ENCODE data around the gene HSPE1.

HSPE1 gene

DNA sequence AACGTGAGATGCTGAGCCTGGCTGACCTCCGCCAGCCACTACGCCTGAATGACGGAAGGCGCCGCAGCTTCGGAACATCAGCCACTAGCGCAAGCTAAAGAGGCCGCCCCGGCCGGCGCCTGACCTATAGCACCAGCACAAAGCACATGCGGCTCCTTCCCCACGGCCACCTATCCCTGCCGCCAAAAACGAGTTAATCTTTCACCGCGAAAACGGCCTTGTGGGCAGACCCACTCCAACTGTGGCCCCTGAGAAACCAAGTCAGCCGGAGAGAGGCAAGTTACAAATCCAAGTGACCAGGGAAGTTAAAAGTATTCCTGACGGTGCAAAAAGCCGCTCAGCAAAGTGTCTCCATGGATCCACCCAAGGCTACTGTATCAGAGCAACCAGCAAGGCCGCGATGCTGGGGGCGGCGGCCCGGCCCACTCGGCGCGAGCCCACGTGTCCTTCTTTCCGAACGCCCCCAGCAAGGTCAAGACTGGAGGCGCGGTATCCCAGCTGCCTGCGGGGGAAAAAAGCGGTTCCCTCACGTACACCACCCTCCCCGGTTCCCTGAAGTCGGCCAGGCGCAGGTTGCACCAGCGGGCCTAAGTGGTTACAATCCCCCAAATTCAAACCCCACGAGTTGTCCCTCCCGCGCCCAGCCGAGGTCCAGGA, 1.1 kb upstream of the HSPE1 start:
- Histone ChIP-seq H3K9ac (ENCODE audit: low read depth, low read length) (peak overlapping the region; percentile 96), H3K9me3 (ENCODE audit: insufficient read depth, low read depth, low read length) (no peaks in the 10 kb centered on the region), H3K4me1 (ENCODE audit: insufficient read depth, low read length) (peaks cover 31% of the 10 kb centered on the region), H3K4me3 (ENCODE audit: low read length) (peak overlapping the region; percentile 76), H3K36me3 (ENCODE audit: insufficient read depth, low read length) (peaks cover 72% of the 10 kb centered on the region), H3K27me3 (ENCODE audit: insufficient read depth, low read length) (no peaks in the 10 kb centered on the region), H3K27ac (ENCODE audit: low read depth, low read length) (peak overlapping the region; percentile 92)
- under 1% methylated on average over 46 of the region's 46 CpGs for WGBS

DNA sequence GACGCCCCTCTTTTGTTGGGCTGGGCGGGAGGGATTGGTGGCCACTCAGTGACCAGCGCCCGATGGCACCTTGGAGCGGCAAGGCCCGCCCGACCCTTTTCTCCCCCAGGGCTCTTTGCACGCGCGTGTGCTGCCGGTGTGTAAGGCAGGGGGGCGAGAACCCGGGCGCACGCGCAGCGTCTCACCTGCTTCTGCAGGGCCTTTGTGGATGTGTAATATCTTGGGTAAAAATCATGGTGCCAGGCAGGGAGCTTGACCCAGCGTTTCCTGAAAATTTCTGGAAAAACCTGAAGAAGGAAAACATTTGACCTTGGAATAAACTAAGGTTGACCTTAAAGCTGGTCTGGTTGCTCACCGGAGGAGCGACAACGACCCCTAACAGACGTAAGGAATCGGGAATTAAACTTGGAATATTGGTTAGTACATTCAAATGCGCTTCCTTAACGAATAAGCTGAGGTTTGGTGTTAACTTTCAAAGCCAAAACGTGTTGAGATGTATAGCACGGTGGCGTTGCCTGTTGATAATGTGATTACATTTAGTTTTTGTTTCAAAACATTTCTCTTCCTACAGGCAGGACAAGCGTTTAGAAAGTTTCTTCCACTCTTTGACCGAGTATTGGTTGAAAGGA, 438 bp downstream of the HSPE1 start:
- WGBS, result under 1% methylated on average over 30 of the region's 30 CpGs
- peaks cover 31% of the 10 kb centered on the region for H3K4me1 ChIP-seq (ENCODE audit: insufficient read depth, low read length)
- H3K4me3 ChIP-seq (ENCODE audit: low read length), result peak overlapping the region; percentile 76
- H3K36me3 ChIP-seq (ENCODE audit: insufficient read depth, low read length), result peaks cover 66% of the 10 kb centered on the region
- peak overlapping the region; percentile 92 for H3K27ac ChIP-seq (ENCODE audit: low read depth, low read length)
- peak overlapping the region; percentile 96 for H3K9ac ChIP-seq (ENCODE audit: low read depth, low read length)
- H3K9me3 ChIP-seq (ENCODE audit: insufficient read depth, low read depth, low read length), result no peaks in the 10 kb centered on the region
- H3K27me3 ChIP-seq (ENCODE audit: insufficient read depth, low read length), result no peaks in the 10 kb centered on the region

DNA sequence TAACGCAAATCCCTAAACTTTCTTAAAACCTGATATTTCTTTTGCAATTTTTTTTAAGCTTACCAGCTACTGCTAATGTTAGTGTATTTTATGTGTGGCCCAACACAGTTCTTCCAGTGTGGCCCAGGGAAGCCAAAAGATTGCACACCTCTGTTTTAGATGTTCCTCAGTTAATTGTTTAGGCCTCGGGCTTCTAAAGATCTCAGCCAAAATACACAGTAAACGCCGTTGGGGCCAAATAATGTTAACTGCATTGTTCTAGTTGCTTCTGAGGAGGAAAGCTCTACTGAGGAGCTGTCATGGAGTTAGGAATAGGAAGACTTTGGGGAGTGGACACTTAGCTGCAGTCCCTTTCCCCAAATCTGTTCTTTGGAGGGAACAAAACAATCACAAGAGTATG, 2.0 kb downstream of the HSPE1 start:
- WGBS, result 83% methylated on average over 4 of the region's 4 CpGs
- Histone ChIP-seq H3K9me3 (ENCODE audit: insufficient read depth, low read depth, low read length) (no peaks in the 10 kb centered on the region), H3K9ac (ENCODE audit: low read depth, low read length) (peak overlapping the region; percentile 19; the same call in 1 of the 2 replicates), H3K36me3 (ENCODE audit: insufficient read depth, low read length) (peaks cover 55% of the 10 kb centered on the region), H3K27me3 (ENCODE audit: insufficient read depth, low read length) (no peaks in the 10 kb centered on the region), H3K4me3 (ENCODE audit: low read length) (peak overlapping the region; percentile 76), H3K4me1 (ENCODE audit: insufficient read depth, low read length) (0 out of 2 replicates have a peak, but pooled peaks cover 20% of the 10 kb centered on the region), H3K27ac (ENCODE audit: low read depth, low read length) (no peak overlapping the region)

DNA sequence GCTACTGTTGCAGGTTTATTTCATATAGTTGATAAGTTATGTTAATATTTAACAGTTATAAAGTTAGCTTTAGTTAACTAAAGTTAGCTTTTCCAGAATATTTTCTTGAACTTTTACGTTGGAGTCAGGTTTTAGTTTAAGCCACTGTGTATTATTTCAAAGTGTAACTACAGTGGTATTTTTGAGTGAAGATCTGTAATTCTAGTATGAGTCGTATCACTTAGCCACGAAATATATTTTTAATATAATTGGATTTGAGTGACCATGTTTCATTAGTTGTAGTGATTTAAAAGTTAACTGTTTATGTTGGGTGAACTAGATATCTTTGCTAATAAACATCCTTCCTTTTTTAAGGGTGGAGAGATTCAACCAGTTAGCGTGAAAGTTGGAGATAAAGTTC, 2.5 kb downstream of the HSPE1 start:
- Histone ChIP-seq H3K4me3 (ENCODE audit: low read length) (peak overlapping the region; percentile 76; the same call in 1 of the 2 replicates), H3K27me3 (ENCODE audit: insufficient read depth, low read length) (no peaks in the 10 kb centered on the region), H3K27ac (ENCODE audit: low read depth, low read length) (no peak overlapping the region), H3K9ac (ENCODE audit: low read depth, low read length) (no peak overlapping the region), H3K9me3 (ENCODE audit: insufficient read depth, low read depth, low read length) (no peaks in the 10 kb centered on the region), H3K4me1 (ENCODE audit: insufficient read depth, low read length) (0 out of 2 replicates have a peak, but pooled peaks cover 15% of the 10 kb centered on the region), H3K36me3 (ENCODE audit: insufficient read depth, low read length) (peaks cover 50% of the 10 kb centered on the region)
- WGBS, result 94% methylated on average over 4 of the region's 4 CpGs

DNA sequence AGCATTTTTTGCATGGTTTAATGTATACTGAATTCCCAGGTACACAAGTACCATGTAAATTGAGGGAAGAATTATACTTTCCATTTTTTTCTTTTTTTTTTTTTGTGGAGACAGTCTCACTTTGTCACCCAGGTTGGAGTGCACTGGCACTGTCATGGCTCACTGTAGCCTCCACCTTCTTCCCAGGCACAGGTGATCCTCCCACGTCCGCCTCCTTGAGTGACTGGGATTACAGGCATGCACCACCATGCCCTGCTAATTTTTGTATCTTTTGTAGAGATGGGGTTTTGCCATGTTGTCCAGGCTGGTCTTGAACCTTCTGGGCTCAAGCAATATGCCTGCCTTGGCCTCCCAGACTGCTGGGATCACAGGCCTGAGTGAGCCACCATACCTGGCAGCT, 3.8 kb downstream of the HSPE1 start:
- Histone ChIP-seq H3K4me1 (ENCODE audit: insufficient read depth, low read length) (0 out of 2 replicates have a peak, but pooled peaks cover 9% of the 10 kb centered on the region), H3K36me3 (ENCODE audit: insufficient read depth, low read length) (peaks cover 40% of the 10 kb centered on the region), H3K4me3 (ENCODE audit: low read length) (no peak overlapping the region), H3K9me3 (ENCODE audit: insufficient read depth, low read depth, low read length) (no peaks in the 10 kb centered on the region), H3K9ac (ENCODE audit: low read depth, low read length) (no peak overlapping the region), H3K27me3 (ENCODE audit: insufficient read depth, low read length) (no peaks in the 10 kb centered on the region), H3K27ac (ENCODE audit: low read depth, low read length) (no peak overlapping the region)
- 93% methylated on average over 2 of the region's 2 CpGs for WGBS

DNA sequence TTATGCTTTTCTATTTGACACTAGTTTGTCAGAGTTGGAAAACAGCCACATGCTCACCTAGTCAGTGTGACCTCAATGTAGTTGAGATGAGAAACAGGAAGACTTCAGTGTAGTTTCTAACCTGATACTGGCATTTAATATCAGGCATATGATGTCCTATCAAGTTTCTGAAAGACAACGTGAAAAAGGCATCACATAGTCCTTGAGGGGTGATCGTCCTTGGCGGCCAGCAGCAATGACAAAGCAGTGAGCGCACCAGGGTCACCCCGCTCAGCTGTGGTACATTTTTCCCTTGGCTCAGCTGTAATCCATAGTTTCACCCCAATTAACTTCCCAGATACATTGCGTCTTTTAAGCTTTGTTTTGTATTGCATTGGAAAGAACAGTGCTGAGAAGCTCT, 4.3 kb downstream of the HSPE1 start:
- Histone ChIP-seq H3K27me3 (ENCODE audit: insufficient read depth, low read length) (no peaks in the 10 kb centered on the region), H3K27ac (ENCODE audit: low read depth, low read length) (no peak overlapping the region), H3K36me3 (ENCODE audit: insufficient read depth, low read length) (peaks cover 40% of the 10 kb centered on the region), H3K4me3 (ENCODE audit: low read length) (no peak overlapping the region), H3K9me3 (ENCODE audit: insufficient read depth, low read depth, low read length) (no peaks in the 10 kb centered on the region), H3K9ac (ENCODE audit: low read depth, low read length) (no peak overlapping the region), H3K4me1 (ENCODE audit: insufficient read depth, low read length) (0 out of 2 replicates have a peak, but pooled peaks cover 9% of the 10 kb centered on the region)
- WGBS, result 95% methylated on average over 6 of the region's 6 CpGs

DNA sequence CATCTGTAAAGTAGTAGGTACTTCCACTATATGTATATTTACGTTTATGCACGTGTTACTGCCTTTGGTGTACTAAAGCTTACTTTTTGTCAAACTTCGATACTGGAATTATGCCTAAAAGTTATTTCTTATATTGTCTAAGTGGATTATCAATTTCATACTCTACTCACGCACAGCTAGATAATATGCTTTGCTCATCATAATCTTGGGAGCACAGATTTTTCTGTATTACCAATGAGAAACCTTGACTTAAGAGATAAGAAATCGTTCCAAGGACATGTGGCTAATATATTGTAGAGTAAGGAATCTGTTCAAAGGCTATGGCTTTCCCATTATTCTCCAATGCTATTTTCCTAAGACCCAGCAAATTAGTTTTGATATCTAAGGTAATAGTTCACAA, 6.5 kb downstream of the HSPE1 start:
- H3K9me3 ChIP-seq (ENCODE audit: insufficient read depth, low read depth, low read length), result no peaks in the 10 kb centered on the region
- peaks cover 38% of the 10 kb centered on the region for H3K36me3 ChIP-seq (ENCODE audit: insufficient read depth, low read length)
- WGBS, result 96% methylated on average over 4 of the region's 5 CpGs

DNA sequence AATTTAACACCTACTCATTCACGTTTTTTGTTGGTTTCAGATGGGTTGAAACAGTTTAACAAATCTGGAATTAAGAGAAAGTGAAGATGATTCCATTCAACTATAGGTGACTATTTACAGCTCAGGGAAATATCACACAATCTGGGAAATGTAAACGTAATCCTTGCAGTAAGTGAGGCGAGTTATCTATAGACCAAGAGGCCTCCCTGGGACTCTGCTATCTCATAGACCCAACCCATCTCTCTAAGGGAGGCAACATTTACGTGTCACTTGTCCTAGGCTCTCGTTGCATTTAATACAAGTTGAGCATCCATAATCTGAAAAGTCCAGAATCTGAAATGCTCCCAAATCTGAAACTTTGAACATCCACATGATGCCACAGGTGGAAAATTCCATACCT, 13.7 kb downstream of the HSPE1 start:
- H3K9me3 ChIP-seq (ENCODE audit: insufficient read depth, low read depth, low read length), result no peaks in the 10 kb centered on the region
- no peaks in the 10 kb centered on the region; the same call in 1 of the 2 replicates for H3K36me3 ChIP-seq (ENCODE audit: insufficient read depth, low read length)
- peaks cover 15% of the 10 kb centered on the region for H3K4me1 ChIP-seq (ENCODE audit: insufficient read depth, low read length)
- no peak overlapping the region for H3K27ac ChIP-seq (ENCODE audit: low read depth, low read length)
- H3K27me3 ChIP-seq (ENCODE audit: insufficient read depth, low read length), result no peaks in the 10 kb centered on the region
- H3K9ac ChIP-seq (ENCODE audit: low read depth, low read length), result no peak overlapping the region
- WGBS, result 91% methylated on average over 5 of the region's 5 CpGs
- no peak overlapping the region for H3K4me3 ChIP-seq (ENCODE audit: low read length)

More for the DNA sequence above, 6.5 kb downstream of the HSPE1 start:
- Histone ChIP-seq H3K9ac (ENCODE audit: low read depth, low read length) (no peak overlapping the region), H3K4me1 (ENCODE audit: insufficient read depth, low read length) (0 out of 2 replicates have a peak, but pooled peaks cover 8% of the 10 kb centered on the region), H3K4me3 (ENCODE audit: low read length) (no peak overlapping the region), H3K27ac (ENCODE audit: low read depth, low read length) (no peak overlapping the region), H3K27me3 (ENCODE audit: insufficient read depth, low read length) (no peaks in the 10 kb centered on the region)

DNA sequence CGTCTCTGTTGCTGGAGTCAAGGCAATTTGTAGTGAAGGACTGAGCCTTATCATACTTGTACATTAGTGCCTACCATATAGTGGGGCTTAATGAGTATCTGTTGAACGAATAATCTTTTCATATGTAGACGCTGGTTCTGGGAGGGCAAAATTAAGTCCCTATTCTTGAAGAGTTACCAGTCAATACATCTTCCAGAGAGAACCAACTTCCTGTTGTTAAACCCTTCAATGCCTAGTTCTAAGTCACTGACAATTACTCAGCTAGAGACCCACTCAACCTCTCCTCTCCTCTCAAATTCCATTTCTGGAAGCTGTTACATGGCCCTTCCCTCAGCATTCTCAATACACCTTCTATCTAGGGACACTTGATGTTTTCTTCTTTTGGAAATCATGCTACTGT, 14.6 kb downstream of the HSPE1 start:
- H3K27me3 ChIP-seq (ENCODE audit: insufficient read depth, low read length), result no peaks in the 10 kb centered on the region
- H3K36me3 ChIP-seq (ENCODE audit: insufficient read depth, low read length), result no peaks in the 10 kb centered on the region
- H3K9me3 ChIP-seq (ENCODE audit: insufficient read depth, low read depth, low read length), result no peaks in the 10 kb centered on the region
- H3K9ac ChIP-seq (ENCODE audit: low read depth, low read length), result peak overlapping the region; percentile 87; the same call in 1 of the 2 replicates
- H3K27ac ChIP-seq (ENCODE audit: low read depth, low read length), result no peak overlapping the region
- H3K4me3 ChIP-seq (ENCODE audit: low read length), result peak overlapping the region; percentile 90
- peaks cover 18% of the 10 kb centered on the region for H3K4me1 ChIP-seq (ENCODE audit: insufficient read depth, low read length)
- WGBS, result 71% methylated on average over 3 of the region's 3 CpGs

DNA sequence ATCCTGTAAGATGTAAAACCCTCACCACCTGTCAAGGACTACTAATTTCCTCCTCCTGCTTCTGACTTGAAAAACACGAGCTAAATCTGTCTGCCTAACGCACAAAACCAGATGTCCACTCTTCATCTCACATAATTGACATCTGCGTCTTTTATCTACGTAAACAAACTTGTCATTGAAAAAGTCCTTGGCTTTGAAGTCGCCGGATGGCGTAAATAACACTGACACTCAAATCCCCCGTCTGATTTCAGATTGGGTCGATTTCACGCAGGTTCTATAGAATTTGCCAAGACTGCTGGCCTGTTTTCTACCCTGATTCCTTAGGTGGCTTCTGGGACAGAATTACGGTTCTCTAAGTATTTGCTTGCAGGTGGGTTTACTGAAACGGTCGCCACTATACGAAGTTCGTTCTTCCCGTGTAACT, 15.1 kb downstream of the HSPE1 start:
- Histone ChIP-seq H3K27me3 (ENCODE audit: insufficient read depth, low read length) (no peaks in the 10 kb centered on the region), H3K9me3 (ENCODE audit: insufficient read depth, low read depth, low read length) (no peaks in the 10 kb centered on the region), H3K36me3 (ENCODE audit: insufficient read depth, low read length) (0 out of 2 replicates have a peak, but pooled peaks cover 1% of the 10 kb centered on the region), H3K9ac (ENCODE audit: low read depth, low read length) (peak overlapping the region; percentile 87), H3K27ac (ENCODE audit: low read depth, low read length) (peak overlapping the region; percentile 64), H3K4me1 (ENCODE audit: insufficient read depth, low read length) (peaks cover 18% of the 10 kb centered on the region), H3K4me3 (ENCODE audit: low read length) (peak overlapping the region; percentile 90)
- WGBS, result 17% methylated on average over 16 of the region's 16 CpGs

DNA sequence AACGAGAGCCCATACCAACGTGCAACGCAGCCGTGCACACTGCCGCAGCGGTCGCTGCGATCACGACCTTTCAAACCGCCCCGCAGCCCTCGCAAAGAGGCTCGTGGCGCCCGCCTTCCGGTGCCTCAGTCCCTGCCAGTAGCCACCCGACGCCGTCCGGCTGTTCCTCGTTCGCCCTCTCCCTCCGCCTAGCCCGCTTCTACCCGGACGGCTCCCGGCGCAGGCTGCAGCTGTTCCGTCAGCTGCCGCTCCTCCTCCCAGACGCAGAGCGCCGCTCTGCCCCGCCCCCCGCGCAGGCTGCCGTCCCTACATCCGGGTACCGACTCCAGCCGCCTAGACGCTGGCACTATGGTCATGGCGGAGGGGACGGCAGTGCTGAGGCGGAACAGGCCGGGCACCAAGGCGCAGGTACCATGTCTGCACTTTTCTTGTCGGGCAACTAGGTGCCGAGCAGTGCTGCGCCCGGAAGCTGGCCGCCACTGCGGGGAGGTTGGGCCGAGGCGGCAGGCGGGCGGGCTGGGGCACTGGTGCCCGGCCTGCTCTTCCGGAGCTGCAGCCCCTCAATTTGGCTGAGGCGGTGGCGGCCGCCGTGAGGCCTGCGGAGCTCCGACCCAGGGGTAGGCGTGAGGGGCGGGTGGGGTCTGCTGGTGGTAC, 15.7 kb downstream of the HSPE1 start, which contains the start of gene MOB4:
Gene MOB4, plus strand, starts transcription at position 328 of the 654 bp plus-strand sequence. Its CDS starts 21 bp downstream, at position 349.
- Histone ChIP-seq H3K27me3 (ENCODE audit: insufficient read depth, low read length) (no peaks in the 10 kb centered on the region), H3K4me1 (ENCODE audit: insufficient read depth, low read length) (peaks cover 23% of the 10 kb centered on the region), H3K27ac (ENCODE audit: low read depth, low read length) (peak within 1 kb of the TSS; percentile 84), H3K9ac (ENCODE audit: low read depth, low read length) (peak within 1 kb of the TSS; percentile 87), H3K9me3 (ENCODE audit: insufficient read depth, low read depth, low read length) (no peaks in the 10 kb centered on the region), H3K4me3 (ENCODE audit: low read length) (peak within 1 kb of the TSS; percentile 90), H3K36me3 (ENCODE audit: insufficient read depth, low read length) (0 out of 2 replicates have a peak, but pooled peaks cover 4% of the 10 kb centered on the region)
- WGBS, result under 1% methylated on average over 66 of the region's 66 CpGs

All from HUES64 (cell line).